Activated effector memory CD4-positive, alpha-beta T cell treated with anti-CD3 and anti-CD28 coated beads, Interleukin-2, amount 50 U/mL, for 16 hours (primary cell): ENCODE measurements around the gene R3HDM2.
"Not testable (repeated sequence)": the region's sequence is repeated elsewhere in the genome, so short reads cannot be mapped to it uniquely, and the experiment has no call there.

Source experiments
- DNase-seq: peaks from one replicate; pipeline ENCODE4 v3.0.0-alpha.2; 2020

R3HDM2 gene

DNA sequence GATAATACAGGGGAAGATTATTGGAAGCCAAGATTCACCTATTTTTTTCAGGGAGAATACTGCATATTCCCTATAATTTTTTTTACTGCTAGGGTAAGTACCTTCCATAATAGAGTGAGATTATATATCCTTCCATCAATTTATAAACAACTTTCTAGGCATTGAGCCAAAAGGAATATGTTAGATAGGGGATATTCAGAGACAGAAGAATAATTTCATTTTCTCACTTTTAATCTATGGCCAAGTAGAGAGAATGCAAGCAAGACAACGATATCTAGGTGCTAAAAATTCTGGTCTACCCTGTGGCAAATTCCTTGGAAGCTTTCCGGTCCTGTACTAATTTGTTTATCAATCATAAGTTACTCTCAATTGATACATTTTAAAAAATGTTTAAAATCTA lies 110.2 kb downstream of the R3HDM2 start:
- DNase-seq = no peak

DNA sequence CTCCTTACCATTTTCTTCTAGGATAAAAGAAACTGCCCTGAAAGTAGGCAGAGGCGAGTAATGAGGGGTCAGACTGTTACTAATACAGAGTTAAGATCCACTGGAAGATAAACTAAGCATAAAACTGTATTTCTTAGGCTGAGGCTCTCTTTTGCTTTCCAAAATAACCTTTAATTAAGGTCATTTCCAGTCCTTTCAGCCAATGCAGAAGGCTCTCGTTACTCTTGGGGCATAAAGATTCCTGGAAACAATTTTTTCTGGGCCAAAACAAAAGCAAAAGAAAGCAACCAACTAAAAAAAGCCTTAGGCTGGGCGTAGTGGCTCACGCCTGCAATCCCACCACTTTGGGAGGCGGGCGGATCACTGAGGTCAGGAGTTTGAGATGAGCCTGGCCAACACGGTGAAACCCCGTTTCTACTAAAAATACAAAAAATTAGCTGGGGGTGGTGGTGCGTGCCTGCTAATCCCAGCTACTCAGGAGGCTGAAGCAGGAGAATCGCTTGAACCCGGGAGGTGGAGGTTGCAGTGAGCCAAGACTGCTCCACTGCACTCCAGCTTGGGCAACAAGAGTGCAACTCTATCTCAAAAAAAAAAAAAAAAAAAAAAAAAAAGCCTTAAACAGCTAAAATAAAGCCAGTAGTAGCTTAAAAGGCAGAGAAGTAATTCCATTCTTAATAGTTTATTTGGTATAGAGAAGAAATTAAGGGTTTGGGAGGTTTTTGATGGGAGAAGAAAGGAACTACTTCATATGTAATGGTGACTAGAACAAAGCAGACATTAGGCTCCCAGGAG lies 111.0 kb downstream of the R3HDM2 start:
- DNase-seq = no peak

DNA sequence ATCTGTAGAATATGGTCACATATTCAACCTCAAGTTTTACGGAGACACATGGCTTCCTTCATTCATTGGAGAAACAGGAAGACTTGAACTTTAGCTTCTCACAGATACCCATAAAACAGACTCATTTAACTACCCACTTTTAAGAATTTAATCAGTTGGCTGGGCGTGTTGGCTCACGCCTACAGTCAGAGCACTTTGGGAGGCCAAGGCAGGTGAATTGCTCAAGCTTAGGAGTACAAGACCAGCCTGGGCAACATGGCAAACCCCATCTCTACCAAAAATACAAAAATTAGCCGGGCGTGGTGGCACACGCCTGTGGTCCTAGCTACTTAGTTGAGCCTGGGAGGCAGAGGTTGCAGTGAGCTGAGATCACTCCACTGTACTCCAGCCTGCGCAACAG lies 115.2 kb downstream of the R3HDM2 start:
- DNase-seq = no peak

DNA sequence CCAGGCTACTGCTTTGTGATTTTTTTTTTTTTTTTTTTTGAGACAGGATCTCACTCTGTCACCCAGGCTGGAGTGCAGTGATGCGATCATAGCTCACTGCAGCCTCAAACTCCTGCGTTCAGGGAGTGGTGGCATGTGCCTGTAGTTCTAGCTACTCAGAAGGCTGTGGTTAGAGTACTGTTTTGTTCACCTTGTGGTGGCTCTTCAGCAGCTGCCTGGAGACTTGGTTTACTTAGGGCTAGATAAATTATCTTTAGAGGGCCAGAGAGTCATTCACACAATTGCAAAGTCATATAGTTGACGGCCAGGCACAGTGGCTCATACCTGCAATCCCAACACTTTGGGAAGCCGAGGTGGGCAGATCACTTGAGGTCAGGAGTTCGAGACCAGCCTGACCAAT lies 118.6 kb downstream of the R3HDM2 start:
- DNase-seq = not testable (repeated sequence)

DNA sequence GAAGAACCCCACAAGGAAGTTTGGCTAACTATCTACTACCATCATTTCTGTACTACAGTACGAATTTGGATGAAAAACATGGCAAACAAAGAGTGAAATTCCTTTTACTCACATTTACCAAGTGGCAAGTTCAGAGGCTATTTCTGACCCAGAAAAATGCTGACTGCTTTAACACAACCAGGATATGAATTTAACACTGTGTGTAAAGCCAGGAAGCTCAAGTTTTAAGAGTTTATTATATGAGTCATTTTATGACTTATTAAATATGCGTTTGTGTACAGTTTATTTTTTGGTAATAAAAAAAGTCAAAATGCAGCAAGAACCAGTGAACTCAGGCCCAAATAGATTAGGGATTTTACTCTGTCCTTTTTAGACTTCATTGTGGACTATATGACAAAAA lies 121.4 kb downstream of the R3HDM2 start:
- no peak for DNase-seq

DNA sequence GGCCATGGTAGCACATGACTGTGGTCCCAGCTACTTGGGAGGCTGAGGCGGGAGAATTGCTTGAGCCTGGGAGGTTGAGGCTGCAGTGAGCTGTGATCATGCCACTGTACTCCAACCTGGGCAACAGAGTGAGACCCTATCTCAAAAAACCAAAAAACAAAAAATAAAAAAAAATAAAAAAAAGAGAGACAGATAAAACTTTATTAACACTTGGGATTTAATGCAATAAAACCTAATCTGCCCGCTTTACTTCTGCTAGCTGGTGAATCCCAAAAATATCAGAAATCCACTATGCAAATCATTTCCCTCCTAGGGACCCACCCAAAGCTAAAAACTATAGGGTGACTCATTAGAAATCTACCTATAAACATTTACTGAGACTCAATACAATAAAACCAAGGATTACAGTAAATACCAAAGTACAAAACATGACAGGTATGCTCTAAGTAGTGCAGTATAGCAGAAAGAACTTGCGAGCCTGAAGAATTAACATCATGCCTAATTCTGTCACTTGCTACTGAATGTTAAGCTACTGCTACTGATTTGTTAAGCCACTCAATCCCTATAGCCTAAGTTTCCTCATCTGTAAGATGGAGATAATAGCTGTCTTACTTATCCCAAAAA lies 129.8 kb downstream of the R3HDM2 start:
- no peak for DNase-seq

- DNase-seq = no peak
Observed at GRCh38 chr12:57299514-57300016, 131.3 kb downstream of the R3HDM2 start.

DNA sequence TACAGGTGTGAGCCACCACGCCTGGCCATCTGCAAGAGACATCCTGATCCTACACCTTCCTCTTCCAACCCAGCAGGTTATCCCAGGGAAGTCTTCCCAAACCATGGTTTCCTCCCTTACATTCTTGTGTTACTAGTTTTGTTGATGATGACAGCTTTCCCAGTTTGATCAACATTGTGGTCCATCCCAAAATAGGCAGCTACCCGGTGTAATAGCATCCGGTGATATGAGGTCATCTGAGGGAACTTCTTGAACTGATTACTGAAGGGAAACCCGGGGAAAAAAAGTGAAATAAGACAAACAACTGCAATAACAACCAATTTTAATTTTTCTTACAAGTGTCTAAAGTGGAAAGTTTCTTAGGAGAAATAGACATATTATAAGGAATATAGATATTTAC lies 134.6 kb downstream of the R3HDM2 start:
- no peak for DNase-seq

- DNase-seq = not testable (repeated sequence)
Observed at GRCh38 chr12:57282073-57282472, 148.8 kb downstream of the R3HDM2 start.

DNA sequence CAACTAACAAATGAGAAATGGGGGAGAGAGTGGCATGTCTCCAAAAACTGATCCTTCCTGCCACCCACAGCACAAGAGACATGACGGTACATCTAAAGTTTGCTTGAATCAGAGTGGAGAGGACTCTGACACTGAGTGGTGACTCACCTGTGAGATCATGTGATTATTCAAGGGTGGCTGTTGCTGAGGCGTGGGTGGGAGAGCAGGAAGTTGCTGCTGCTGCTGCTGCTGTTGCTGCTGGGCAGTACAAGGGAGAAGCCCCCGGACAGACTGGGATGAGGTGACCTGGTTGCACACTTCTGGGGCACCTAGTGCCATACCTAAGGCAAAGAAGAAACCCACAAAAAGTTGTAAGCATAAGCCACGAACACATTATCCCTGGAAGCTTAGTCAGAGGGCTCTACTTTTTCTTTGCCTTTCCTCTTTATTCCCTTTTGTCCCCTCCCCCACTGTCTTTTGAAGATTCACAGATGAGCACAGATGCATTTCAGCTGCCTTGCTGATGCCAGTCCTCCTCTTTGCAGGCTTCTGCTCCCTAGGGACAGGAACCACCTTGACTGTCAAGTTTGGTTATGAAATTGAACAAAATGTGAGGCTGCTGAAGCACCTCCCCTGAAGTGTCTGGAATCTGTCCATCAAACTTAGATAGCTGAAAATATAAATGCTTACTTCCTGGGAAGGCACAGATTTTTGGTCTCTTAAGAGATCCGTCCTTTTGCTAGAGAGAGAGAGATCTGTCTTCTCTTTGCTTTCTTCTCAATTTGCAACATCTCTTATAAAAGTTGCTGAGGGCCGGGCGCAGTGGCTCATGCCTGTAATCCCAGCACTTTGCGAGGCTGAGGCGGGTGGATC lies 150.4 kb downstream of the R3HDM2 start:
- DNase-seq = peak; percentile 88

- no peak for DNase-seq
Observed at GRCh38 chr12:57278465-57279381, 152.1 kb downstream of the R3HDM2 start.

GRCh38 chr12:57276935-57277563 lies 153.8 kb downstream of the R3HDM2 start:
- DNase-seq = no peak

DNA sequence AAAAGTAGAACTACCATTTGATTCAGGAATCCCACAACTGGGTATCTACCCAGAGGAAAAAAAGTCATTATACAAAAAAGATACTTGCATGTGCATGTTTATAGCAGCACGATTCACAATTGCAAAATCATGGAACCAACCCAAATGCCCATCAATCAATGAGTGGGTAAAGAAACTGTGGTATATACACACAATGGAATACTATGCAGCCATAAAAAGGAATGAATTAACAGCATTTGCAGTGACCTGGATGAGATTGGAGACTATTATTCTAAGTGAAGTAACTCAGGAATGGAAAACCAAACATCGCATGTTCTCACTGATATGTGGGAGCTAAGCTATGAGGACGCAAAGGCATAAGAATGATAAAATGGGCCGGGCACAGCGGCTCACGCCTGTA lies 154.6 kb downstream of the R3HDM2 start:
- not testable (repeated sequence) for DNase-seq

DNA sequence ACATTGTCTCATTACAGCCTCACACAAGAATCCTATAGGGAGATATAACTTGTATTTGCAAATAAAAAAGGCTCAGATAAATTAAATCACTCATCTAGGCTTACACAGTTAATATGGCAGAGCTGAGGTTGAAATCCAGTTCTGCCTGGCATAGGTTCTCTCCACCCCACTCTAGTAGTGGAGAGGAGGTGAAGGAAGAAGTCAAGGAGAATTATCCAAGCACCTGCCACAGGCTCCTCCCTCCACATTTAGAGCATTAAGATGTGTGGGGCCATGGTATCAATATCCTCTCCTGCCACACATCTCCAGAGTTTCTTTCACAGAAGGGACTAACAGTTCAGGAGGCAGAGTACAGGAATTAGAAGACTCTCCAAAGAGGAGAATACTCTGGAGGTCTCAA lies 157.3 kb downstream of the R3HDM2 start:
- DNase-seq = no peak

DNA sequence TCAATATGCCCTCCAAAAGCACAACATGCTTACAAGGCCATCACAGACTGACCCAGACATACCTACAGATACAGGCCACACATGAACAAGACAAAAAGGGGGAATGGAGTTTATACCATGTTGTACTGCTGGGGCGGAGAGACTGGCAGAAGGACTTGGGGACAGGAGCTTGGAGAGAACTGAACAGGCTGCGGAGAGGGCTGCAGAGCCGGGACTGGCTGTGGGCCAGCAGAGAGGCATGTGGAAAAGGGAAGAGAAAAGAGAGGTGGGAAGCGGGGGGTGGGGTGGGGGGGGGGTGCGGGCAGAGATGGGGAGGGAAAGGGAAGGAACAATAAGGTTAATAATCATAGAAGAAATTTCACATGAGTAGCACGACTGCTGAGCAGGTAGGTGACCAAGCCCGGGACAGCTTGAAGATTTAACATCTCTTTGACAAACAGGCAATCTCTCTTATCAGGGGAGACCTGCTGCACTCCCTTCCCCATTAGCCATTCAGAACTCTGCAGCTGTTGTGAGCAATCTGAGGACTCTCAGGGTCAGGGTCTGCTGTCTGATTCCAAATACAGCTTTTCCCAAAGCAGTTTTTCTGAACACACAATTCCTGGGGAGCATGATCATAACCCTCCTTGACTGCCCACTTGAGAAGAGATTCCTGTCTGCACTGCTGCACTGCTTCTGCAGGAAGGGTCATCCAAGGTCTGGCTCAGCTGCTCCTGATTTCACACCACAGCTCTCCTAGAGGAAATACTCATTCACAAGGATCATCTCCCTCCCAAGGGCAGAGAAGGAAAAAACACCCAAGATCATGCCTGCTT lies 158.3 kb downstream of the R3HDM2 start:
- no peak for DNase-seq

DNA sequence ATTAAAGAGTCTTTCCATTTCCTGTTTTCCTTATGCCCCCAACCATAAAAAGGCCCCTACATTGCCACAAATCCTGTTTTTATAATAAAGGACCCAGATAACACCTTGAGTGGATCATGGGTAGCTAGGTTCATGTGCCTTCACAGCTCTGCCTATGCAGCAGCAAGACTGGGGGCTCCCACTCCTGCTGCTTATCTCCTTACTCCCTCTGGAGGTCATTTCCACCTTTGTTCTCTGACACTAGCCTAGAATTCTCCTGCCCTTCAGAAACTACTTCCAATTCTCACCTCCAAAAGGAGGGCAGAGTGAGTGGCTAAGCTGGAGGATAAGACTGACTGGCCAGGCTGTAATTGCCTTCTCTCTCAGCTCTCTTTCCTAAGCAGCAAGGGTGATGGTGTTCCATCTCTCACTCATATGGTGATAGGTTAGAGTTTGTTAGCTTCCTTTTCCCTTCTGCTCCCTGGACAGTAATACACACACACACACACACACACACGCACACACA lies 159.8 kb downstream of the R3HDM2 start:
- no peak for DNase-seq

GRCh38 chr12:57268264-57268663 lies 162.6 kb downstream of the R3HDM2 start:
- DNase-seq = no peak

DNA sequence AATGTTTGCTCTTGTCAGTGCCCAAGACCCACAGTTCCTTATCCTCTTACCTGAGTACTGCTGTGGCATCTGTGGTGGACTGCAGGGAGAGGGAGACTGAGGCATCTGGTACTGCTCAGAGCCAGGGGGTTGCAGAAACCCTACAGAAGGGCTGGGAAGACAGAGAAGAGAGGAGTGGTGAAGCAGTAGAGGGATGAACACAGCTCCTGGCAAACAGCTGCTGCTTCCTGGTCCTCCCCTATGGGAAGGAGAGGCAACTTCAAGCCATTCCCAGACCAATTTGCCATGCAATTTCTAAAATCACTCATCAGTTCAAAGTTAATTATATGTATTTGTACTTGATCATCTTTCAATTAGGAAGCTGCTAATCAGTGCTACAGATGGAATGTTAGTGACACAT lies 164.2 kb downstream of the R3HDM2 start:
- no peak for DNase-seq

DNA sequence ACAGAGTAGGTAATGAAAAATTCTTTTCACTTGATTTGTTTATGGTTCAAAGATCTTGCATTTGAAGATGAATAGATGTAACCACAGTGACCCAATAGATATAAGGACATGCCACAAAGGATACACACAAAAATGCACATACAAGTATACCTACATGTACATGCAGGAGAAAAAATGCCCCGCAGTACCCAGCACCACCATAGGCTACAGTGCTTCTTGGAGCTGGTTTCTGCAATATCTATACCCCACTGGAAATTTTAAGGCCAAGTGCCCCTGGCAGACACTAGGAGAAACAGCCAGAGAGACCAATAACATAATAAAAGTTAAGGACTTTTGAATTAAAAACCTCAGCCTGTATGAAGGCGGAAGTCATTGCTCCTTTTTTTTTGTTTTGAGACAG lies 167.7 kb downstream of the R3HDM2 start:
- DNase-seq = no peak

- DNase-seq = no peak
Observed at GRCh38 chr12:57262126-57262822, 168.6 kb downstream of the R3HDM2 start.
